Raji (cell line): ENCODE data around the gene KNOP1.

Experiments used
- POLR2A ChIP-seq: IDR thresholded peaks from 2 replicates; pipeline ENCODE4 v1.6.1; 2011; ENCODE audit warnings: low read depth, low read length, control low read depth; ENCODE audit not compliant: insufficient read depth

Gene KNOP1

GRCh38 chr16:19703172-19703889 is 14.7 kb downstream of the KNOP1 start:
- TF ChIP-seq POLR2A = no peak

GRCh38 chr16:19701091-19701490 is 16.9 kb downstream of the KNOP1 start:
- TF ChIP-seq POLR2A = no peak

- no peak for TF ChIP-seq POLR2A
Measured at GRCh38 chr16:19700319-19700781, 17.7 kb downstream of the KNOP1 start.

- TF ChIP-seq POLR2A = no peak
Measured at GRCh38 chr16:19699472-19699871, 18.6 kb downstream of the KNOP1 start.

GRCh38 chr16:19698480-19699465 is 19.3 kb downstream of the KNOP1 start:
- no peak for TF ChIP-seq POLR2A

GRCh38 chr16:19697756-19698318 is 20.2 kb downstream of the KNOP1 start:
- no peak for TF ChIP-seq POLR2A

- no peak for TF ChIP-seq POLR2A
Measured at GRCh38 chr16:19696961-19697360, 21.1 kb downstream of the KNOP1 start.

GRCh38 chr16:19696328-19696727 is 21.7 kb downstream of the KNOP1 start:
- TF ChIP-seq POLR2A = no peak

GRCh38 chr16:19694989-19695388 is 23.0 kb downstream of the KNOP1 start:
- TF ChIP-seq POLR2A = no peak

GRCh38 chr16:19691161-19691711 is 26.8 kb downstream of the KNOP1 start:
- no peak for TF ChIP-seq POLR2A

GRCh38 chr16:19690196-19690595 is 27.8 kb downstream of the KNOP1 start:
- no peak for TF ChIP-seq POLR2A

- TF ChIP-seq POLR2A = no peak
Measured at GRCh38 chr16:19689342-19689741, 28.7 kb downstream of the KNOP1 start.

- TF ChIP-seq POLR2A = no peak
Measured at GRCh38 chr16:19688396-19689024, 29.5 kb downstream of the KNOP1 start.

- no peak for TF ChIP-seq POLR2A
Measured at GRCh38 chr16:19687279-19687678, 30.7 kb downstream of the KNOP1 start.

- TF ChIP-seq POLR2A = no peak
Measured at GRCh38 chr16:19685176-19685575, 32.9 kb downstream of the KNOP1 start.

GRCh38 chr16:19683453-19684236 is 34.4 kb downstream of the KNOP1 start:
- no peak for TF ChIP-seq POLR2A
